Activated CD8-positive, alpha-beta memory T cell treated with anti-CD3 and anti-CD28 coated beads, Interleukin-2, amount 50 U/mL, for 4 hours (primary cell): ENCODE measurements around the gene ACTR2.
"Not testable (repeated sequence)": the region's sequence is repeated elsewhere in the genome, so short reads cannot be mapped to it uniquely, and the experiment has no call there.

Experiments used
- DNase-seq: peaks from one replicate; pipeline ENCODE4 v3.0.0-alpha.2; 2020

The ACTR2 gene

GRCh38 chr2:65314801-65315441 lies 87.3 kb downstream of the ACTR2 start:
- DNase-seq, result no peak

GRCh38 chr2:65316072-65316471 lies 88.4 kb downstream of the ACTR2 start:
- no peak for DNase-seq

- not testable (repeated sequence) for DNase-seq
Measured at GRCh38 chr2:65317351-65317750, 89.7 kb downstream of the ACTR2 start.

GRCh38 chr2:65317841-65318240 lies 90.2 kb downstream of the ACTR2 start:
- no peak for DNase-seq

- no peak for DNase-seq
Measured at GRCh38 chr2:65319072-65319673, 91.5 kb downstream of the ACTR2 start.

GRCh38 chr2:65319674-65320041 lies 92.0 kb downstream of the ACTR2 start:
- DNase-seq, result no peak

GRCh38 chr2:65320042-65320725 lies 92.6 kb downstream of the ACTR2 start:
- no peak for DNase-seq
